ENCODE data around the gene POC1A.

- no peak for TF ChIP-seq POLR2A (IDR thresholded peaks at IDR 0.05)
- TF ChIP-seq, protein P1, sequence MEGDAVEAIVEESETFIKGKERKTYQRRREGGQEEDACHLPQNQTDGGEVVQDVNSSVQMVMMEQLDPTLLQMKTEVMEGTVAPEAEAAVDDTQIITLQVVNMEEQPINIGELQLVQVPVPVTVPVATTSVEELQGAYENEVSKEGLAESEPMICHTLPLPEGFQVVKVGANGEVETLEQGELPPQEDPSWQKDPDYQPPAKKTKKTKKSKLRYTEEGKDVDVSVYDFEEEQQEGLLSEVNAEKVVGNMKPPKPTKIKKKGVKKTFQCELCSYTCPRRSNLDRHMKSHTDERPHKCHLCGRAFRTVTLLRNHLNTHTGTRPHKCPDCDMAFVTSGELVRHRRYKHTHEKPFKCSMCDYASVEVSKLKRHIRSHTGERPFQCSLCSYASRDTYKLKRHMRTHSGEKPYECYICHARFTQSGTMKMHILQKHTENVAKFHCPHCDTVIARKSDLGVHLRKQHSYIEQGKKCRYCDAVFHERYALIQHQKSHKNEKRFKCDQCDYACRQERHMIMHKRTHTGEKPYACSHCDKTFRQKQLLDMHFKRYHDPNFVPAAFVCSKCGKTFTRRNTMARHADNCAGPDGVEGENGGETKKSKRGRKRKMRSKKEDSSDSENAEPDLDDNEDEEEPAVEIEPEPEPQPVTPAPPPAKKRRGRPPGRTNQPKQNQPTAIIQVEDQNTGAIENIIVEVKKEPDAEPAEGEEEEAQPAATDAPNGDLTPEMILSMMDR (IDR thresholded peaks at IDR 0.05) = no peak
- TF ChIP-seq POLR2AphosphoS5 (IDR thresholded peaks at IDR 0.05) = no peak
Observed at GRCh38 chr3:52147804-52148203, 6.4 kb downstream of the POC1A start.
